OCI-LY3 (cell line): ENCODE data around the gene RDX.

ENCODE experiments used
- EZH2phosphoT487 ChIP-seq: fragments of 200-600 bp; shearing (Covaris generic); IDR thresholded peaks from 2 replicates; pipeline ENCODE4 v1.6.1; 2018; ENCODE audit warnings: antibody characterized with exemption, mixed run types, low read depth
- TF ChIP-seq, protein P1 (sequence below): fragments of 200-600, 300-600 bp; sonication (generic); IDR thresholded peaks from 2 replicates; pipeline ENCODE4 v1.5.1; 2014; ENCODE audit warnings: antibody characterized with exemption, low read length, low read depth

DNA sequence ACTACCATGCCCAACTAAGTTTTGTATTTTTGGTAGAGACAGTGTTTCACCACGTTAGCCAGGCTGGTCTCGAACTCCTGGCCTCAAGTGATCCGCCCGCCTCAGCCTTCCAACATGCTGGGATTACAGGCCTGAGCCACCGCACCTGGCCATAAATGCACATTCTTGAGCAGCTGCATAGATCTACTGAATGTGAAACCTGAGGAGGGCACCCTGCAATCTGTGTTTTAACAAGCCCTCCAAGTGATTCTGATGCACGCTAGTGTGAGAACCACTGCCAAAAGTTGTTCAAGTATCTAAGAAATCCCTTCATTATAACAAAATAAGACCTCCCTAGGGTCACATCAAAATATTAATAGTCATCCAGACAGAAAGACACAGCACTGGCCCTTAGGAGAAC, 89.3 kb downstream of the RDX start:
- TF ChIP-seq, protein P1, sequence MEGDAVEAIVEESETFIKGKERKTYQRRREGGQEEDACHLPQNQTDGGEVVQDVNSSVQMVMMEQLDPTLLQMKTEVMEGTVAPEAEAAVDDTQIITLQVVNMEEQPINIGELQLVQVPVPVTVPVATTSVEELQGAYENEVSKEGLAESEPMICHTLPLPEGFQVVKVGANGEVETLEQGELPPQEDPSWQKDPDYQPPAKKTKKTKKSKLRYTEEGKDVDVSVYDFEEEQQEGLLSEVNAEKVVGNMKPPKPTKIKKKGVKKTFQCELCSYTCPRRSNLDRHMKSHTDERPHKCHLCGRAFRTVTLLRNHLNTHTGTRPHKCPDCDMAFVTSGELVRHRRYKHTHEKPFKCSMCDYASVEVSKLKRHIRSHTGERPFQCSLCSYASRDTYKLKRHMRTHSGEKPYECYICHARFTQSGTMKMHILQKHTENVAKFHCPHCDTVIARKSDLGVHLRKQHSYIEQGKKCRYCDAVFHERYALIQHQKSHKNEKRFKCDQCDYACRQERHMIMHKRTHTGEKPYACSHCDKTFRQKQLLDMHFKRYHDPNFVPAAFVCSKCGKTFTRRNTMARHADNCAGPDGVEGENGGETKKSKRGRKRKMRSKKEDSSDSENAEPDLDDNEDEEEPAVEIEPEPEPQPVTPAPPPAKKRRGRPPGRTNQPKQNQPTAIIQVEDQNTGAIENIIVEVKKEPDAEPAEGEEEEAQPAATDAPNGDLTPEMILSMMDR: no peak
- no peak for TF ChIP-seq EZH2phosphoT487
